Endothelial cell of umbilical vein (primary cell): Measurements from ENCODE around the gene UQCC2. TPM values are rescaled to one million over a fixed set of nuclear protein-coding genes. Genes with fewer than 3 reads are reported as not detected.

ENCODE experiments used
- BruUV-seq: library from RNA; stranded (reverse); fragments of 400-500 nt; replicated peaks from 2 replicates; lab custom pipeline; 2021; lab: Mats Ljungman, UMichigan
- CTCF ChIA-PET: fragments of 300-600, 350-600 bp; sonication (Branson Sonifier 250); formaldehyde crosslinking; loops from one replicate; lab custom pipeline; 2021; ENCODE audit warnings: antibody characterized with exemption, inconsistent platforms; lab: Charles Lee
- POLR2A ChIA-PET: fragments of 300-600, 350-600 bp; sonication (Branson Sonifier 250); formaldehyde crosslinking; loops from one replicate; lab custom pipeline; 2021; ENCODE audit warnings: antibody characterized with exemption, inconsistent platforms; lab: Charles Lee
- DNase-seq: peaks from one replicate; pipeline ENCODE4 v3.0.0-alpha.2; 2011; ENCODE audit warnings: low read depth, low spot score
- FAIRE-seq: peaks from 2 replicates; lab custom pipeline; 2011; peaks lifted over from hg19 to GRCh38; lab: Jason Lieb, UNC
- H2AFZ ChIP-seq: 2 replicates; pipeline ENCODE4 v1.6.0; 2012; ENCODE audit warnings: low read depth, low read length, control low read depth, inconsistent platforms
- H3K27ac ChIP-seq: 2 replicates; pipeline ENCODE4 v1.5.1; 2011; ENCODE audit warnings: low read depth, mild to moderate bottlenecking, control low read depth, low read length, moderate library complexity; ENCODE audit not compliant: insufficient read depth
- H3K27me3 ChIP-seq, 2 experiments: 2 replicates each; pipeline versions ENCODE4 v1.6.0 to v1.6.1; 2011; ENCODE audit warnings: low read length in 2 of 2, mixed read lengths in 1 of 2; ENCODE audit not compliant: control insufficient read depth in 2 of 2, insufficient read depth in 2 of 2
- H3K36me3 ChIP-seq, 2 experiments: 2 replicates in 1 of 2; 3 replicates in 1 of 2; pipeline ENCODE4 v1.5.1; 2011; ENCODE audit warnings: low read length in 2 of 2, mild to moderate bottlenecking in 1 of 2, moderate library complexity in 1 of 2; ENCODE audit not compliant: control insufficient read depth in 2 of 2, insufficient read depth in 2 of 2; ENCODE audit errors: extremely low read depth in 1 of 2
- H3K4me1 ChIP-seq: 3 replicates; pipeline ENCODE4 v1.5.1; 2011; ENCODE audit warnings: mild to moderate bottlenecking, low read length; ENCODE audit not compliant: control insufficient read depth, insufficient read depth; ENCODE audit errors: extremely low read depth
- H3K4me2 ChIP-seq: 2 replicates; pipeline ENCODE4 v1.6.1; 2011; ENCODE audit warnings: low read length, control low read depth, mixed read lengths; ENCODE audit not compliant: insufficient read depth
- H3K4me3 ChIP-seq, 3 experiments: fragments of 200-600 bp in 1 of 3; sonication (generic), shearing (Covaris generic) in 1 of 3; replicated peaks in 1 of 3; 2 replicates each; pipeline ENCODE4 v1.5.1; 2011 to 2016; ENCODE audit warnings: control low read depth in 3 of 3, low read length in 3 of 3, mild to moderate bottlenecking in 2 of 3, inconsistent platforms in 1 of 3, low read depth in 1 of 3, moderate library complexity in 1 of 3; ENCODE audit not compliant: insufficient read depth in 1 of 3
- H3K79me2 ChIP-seq: 2 replicates; pipeline ENCODE4 v1.6.0; 2012; ENCODE audit warnings: low read length, inconsistent platforms; ENCODE audit not compliant: control insufficient read depth, insufficient read depth
- H3K9ac ChIP-seq: replicated peaks from 2 replicates; pipeline ENCODE3; 2011; ENCODE audit warnings: low read length, control low read depth; ENCODE audit not compliant: insufficient read depth; ENCODE audit errors: extremely low read depth
- H3K9me1 ChIP-seq: replicated peaks from 3 replicates; pipeline ENCODE4 v1.6.0; 2011; ENCODE audit warnings: mild to moderate bottlenecking, low read length; ENCODE audit not compliant: control insufficient read depth, insufficient read depth; ENCODE audit errors: extremely low read depth
- H3K9me3 ChIP-seq: replicated peaks from 2 replicates; pipeline ENCODE4 v1.5.1; 2012; ENCODE audit warnings: low read length, inconsistent platforms; ENCODE audit not compliant: control insufficient read depth, insufficient read depth
- H4K20me1 ChIP-seq: replicated peaks from 2 replicates; pipeline ENCODE3; 2011; ENCODE audit warnings: mild to moderate bottlenecking, low read length; ENCODE audit not compliant: control insufficient read depth, insufficient read depth; ENCODE audit errors: extremely low read depth
- CTCF ChIP-seq, 2 donors: IDR thresholded peaks; 1 replicate in 1 of 2; 2 replicates in 1 of 2; pipeline ENCODE4 v1.5.1; 2011; ENCODE audit warnings: low read length in 2 of 2, mild to moderate bottlenecking in 2 of 2, moderate library complexity in 2 of 2, control low read depth in 1 of 2, inconsistent platforms in 1 of 2, low read depth in 1 of 2; ENCODE audit not compliant: insufficient read depth in 1 of 2; ENCODE audit errors: extremely low read depth in 1 of 2
- EZH2 ChIP-seq: IDR thresholded peaks from 2 replicates; pipeline ENCODE4 v1.6.1; 2012; ENCODE audit warnings: borderline replicate concordance, low read depth, mild to moderate bottlenecking, moderate library complexity, low read length, inconsistent platforms; ENCODE audit not compliant: severe bottlenecking
- FOS ChIP-seq: IDR thresholded peaks from 2 replicates; pipeline ENCODE4 v1.6.1; 2011; ENCODE audit warnings: mild to moderate bottlenecking, low read length, moderate library complexity, borderline replicate concordance; ENCODE audit not compliant: insufficient read depth
- GATA2 ChIP-seq: IDR thresholded peaks from 2 replicates; pipeline ENCODE4 v1.7.0; 2011; ENCODE audit warnings: low read depth, mild to moderate bottlenecking, moderate library complexity, mixed read lengths, low read length; ENCODE audit not compliant: insufficient read length, insufficient read depth
- JUN ChIP-seq: IDR thresholded peaks from 2 replicates; pipeline ENCODE4 v1.6.1; 2011; ENCODE audit warnings: borderline replicate concordance, low read depth; ENCODE audit not compliant: insufficient read length, insufficient read depth
- MYC ChIP-seq: IDR thresholded peaks from one replicate; pipeline ENCODE4 v1.6.1; 2011; ENCODE audit warnings: mild to moderate bottlenecking, low read depth, low read length
- POLR2A ChIP-seq: IDR thresholded peaks from 2 replicates; pipeline ENCODE4 v1.6.1; 2012; ENCODE audit warnings: low read depth, mild to moderate bottlenecking, control low read depth, low read length
- POLR2AphosphoS5 ChIP-seq: IDR thresholded peaks from 2 replicates; pipeline ENCODE4 v1.6.1; 2012; ENCODE audit warnings: low read depth, mild to moderate bottlenecking, control low read depth, low read length, moderate library complexity; ENCODE audit not compliant: insufficient read depth
- dilution Hi-C: fragments of 300-500 bp; cut with MboI; formaldehyde crosslinking; loops from one replicate; pipeline ENCODE4 v1.15.0; 2019; ENCODE audit warnings: low sequenced_read_pairs; ENCODE audit not compliant: extremely low pct_ligation_motif_present
- intact Hi-C: fragments of 100-400 bp; cut with micrococcal nuclease; formaldehyde crosslinking; loops from one replicate; pipeline ENCODE4 v1.10.0; 2022
- polyA plus RNA-seq, 4 experiments: library from polyadenylated mRNA; depleted of rRNA in 3 of 4; stranded (reverse) in 3 of 4; unstranded in 1 of 4; fragments of >200 nt; gene quantifications; 2 replicates each; pipeline versions ENCODE4 v1.2.1 to v1.2.3, GENCODE V29; 2011 to 2012; ENCODE audit warnings: missing spikeins in 1 of 4
- total RNA-seq: library from RNA; stranded (reverse); gene quantifications from 2 replicates; pipeline ENCODE4 v1.2.3, GENCODE V29; 2021
- TF ChIP-seq, protein P1 (sequence below): IDR thresholded peaks from 2 replicates; pipeline ENCODE4 v1.6.1; 2011; ENCODE audit not compliant: insufficient read depth, insufficient read length

The UQCC2 gene
- total and polyA plus RNA-seq, 2 donors (not counting 3 experiments of a cell fraction or from before 2014, with no cell fraction given), result 46.3 to 95.3 TPM

GRCh38 chr6:33684983-33685382, 26.5 kb downstream of the UQCC2 start:
- H4K20me1 ChIP-seq, result no peaks in the 10 kb centered on the region
- no peak overlapping the region for H3K4me2 ChIP-seq
- no peak overlapping the region for H2AFZ ChIP-seq
- H3K79me2 ChIP-seq, result no peaks in the 10 kb centered on the region
- no peaks in the 10 kb centered on the region for H3K27me3 ChIP-seq
- H3K27ac ChIP-seq, result no peak overlapping the region
- no peak for DNase-seq
- POLR2A ChIA-PET, result no interaction called here
- no peak for FAIRE-seq
- intact Hi-C loops, result no loop called here
- no TSS peak for BruUV-seq
- peaks cover 4 to 66% of the 10 kb centered on the region in 2 experiments for H3K36me3 ChIP-seq
- dilution Hi-C loops, result no loop called here
- H3K9me3 ChIP-seq, result no peaks in the 10 kb centered on the region
- no peak overlapping the region for H3K9ac ChIP-seq
- TF ChIP-seq POLR2AphosphoS5 (no peak), EZH2 (no peak), POLR2A (no peak), FOS (no peak), GATA2 (no peak), JUN (no peak), MYC (no peak), CTCF (IDR thresholded peaks at IDR 0.05; ENCODE audit: extremely low read depth in 1 of 2, insufficient read depth in 1 of 2, low read depth in 1 of 2, low read length in 2 of 2) (no peak)
- TF ChIP-seq, protein P1, sequence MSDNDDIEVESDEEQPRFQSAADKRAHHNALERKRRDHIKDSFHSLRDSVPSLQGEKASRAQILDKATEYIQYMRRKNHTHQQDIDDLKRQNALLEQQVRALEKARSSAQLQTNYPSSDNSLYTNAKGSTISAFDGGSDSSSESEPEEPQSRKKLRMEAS, result no peak
- H3K9me1 ChIP-seq, result no peaks in the 10 kb centered on the region
- CTCF ChIA-PET, result interaction anchor here (1.3 kb wide), 1 partner anchor 95 kb away, joined by 6 read pairs; no protein-coding TSS in a partner anchor
- H3K4me1 ChIP-seq, result no peaks in the 10 kb centered on the region
- H3K4me3 ChIP-seq, result no peak overlapping the region
